ENCODE measurements around the gene TNS2. TPM values are rescaled to one million over a fixed set of nuclear protein-coding genes. Genes with fewer than 3 reads are reported as not detected.

TNS2 gene
- total RNA-seq, 4 donors from 2014 or later = 74.4 to 114 (median 91.9) TPM

DNA sequence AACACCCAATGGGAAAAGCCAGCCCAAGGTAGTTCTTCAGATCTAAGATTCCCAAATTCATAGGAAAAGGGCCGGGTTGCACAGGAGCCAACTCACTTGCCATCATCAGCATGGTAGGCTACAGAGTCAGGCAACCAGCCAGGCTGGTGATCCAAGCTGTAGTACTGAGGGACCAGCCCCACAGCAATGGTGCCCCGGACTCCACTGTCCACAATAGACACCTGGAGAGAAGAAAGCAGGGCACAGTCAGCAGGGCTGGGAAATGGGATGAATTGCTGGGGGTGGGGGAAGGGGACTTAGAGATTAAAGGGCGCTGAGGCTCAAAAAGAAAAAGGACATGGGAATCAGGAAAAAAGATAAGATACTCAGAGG lies 25.1 kb downstream of the TNS2 start:
- ATAC-seq (no peak), DNase-seq (no peak)
- intact Hi-C loops (cut with DNase I; ENCODE audit: low total_unique reads) (no loop called here), in situ Hi-C loops (cut with MboI; ENCODE audit: low sequenced_read_pairs in 4 of 4) (loop anchor here in 1 of 4 donors (25.0 kb wide), 1 partner anchor 112 kb away; the partner anchor contains the start of genes CSAD and ZNF740)
- H3K27me3 ChIP-seq = no peaks in the 10 kb centered on the region
- H3K9me3 ChIP-seq = no peaks in the 10 kb centered on the region
- H3K36me3 ChIP-seq = peaks cover 0 to 30% of the 10 kb centered on the region in 2 donors
- H3K4me3 ChIP-seq = no peak overlapping the region
- TF ChIP-seq POLR2A (IDR thresholded peaks at IDR 0.05) = no peak
- TF ChIP-seq, protein P1, sequence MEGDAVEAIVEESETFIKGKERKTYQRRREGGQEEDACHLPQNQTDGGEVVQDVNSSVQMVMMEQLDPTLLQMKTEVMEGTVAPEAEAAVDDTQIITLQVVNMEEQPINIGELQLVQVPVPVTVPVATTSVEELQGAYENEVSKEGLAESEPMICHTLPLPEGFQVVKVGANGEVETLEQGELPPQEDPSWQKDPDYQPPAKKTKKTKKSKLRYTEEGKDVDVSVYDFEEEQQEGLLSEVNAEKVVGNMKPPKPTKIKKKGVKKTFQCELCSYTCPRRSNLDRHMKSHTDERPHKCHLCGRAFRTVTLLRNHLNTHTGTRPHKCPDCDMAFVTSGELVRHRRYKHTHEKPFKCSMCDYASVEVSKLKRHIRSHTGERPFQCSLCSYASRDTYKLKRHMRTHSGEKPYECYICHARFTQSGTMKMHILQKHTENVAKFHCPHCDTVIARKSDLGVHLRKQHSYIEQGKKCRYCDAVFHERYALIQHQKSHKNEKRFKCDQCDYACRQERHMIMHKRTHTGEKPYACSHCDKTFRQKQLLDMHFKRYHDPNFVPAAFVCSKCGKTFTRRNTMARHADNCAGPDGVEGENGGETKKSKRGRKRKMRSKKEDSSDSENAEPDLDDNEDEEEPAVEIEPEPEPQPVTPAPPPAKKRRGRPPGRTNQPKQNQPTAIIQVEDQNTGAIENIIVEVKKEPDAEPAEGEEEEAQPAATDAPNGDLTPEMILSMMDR (IDR thresholded peaks at IDR 0.05 in 4 of 5, conservative IDR thresholded peaks at IDR 0.05 in 1 of 5) = no peak
- H3K4me1 ChIP-seq = peaks cover 24 to 27% of the 10 kb centered on the region in 2 donors
- H3K27ac ChIP-seq = peak overlapping the region in 3 of 4 donors; percentile 6 to 60 (median 28)

DNA sequence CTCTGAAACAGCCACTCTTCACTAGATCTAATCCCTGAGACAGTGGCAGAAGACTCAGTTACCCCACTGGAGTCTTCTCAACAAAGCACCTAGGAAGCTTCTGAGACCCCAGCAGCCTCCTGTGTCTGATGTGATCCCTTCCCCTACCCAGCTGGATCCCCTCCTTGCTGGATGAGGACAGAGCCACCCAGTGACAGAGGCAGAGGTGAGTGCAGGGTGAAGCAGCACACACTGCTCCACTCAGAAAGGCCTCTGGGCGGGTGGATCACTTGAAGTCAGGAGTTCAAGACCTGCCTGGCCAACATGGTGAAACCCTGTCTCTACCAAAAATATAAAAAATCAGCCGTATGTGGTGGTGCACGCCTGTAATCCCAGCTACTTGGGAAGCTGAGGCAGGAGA lies 26.6 kb downstream of the TNS2 start:
- DNase-seq = no peak
- in situ Hi-C loops (cut with MboI; ENCODE audit: low sequenced_read_pairs in 4 of 4) (no loop called here), intact Hi-C loops (cut with DNase I; ENCODE audit: low total_unique reads) (no loop called here)
- no peaks in the 10 kb centered on the region for H3K9me3 ChIP-seq
- no peak for ATAC-seq
- TF ChIP-seq, protein P1 (IDR thresholded peaks at IDR 0.05 in 4 of 5, conservative IDR thresholded peaks at IDR 0.05 in 1 of 5) = no peak
- TF ChIP-seq POLR2A (IDR thresholded peaks at IDR 0.05) = no peak
- H3K27ac ChIP-seq = peak overlapping the region in 1 of 4 donors; percentile 12
- peaks cover 0 to 30% of the 10 kb centered on the region in 2 donors for H3K36me3 ChIP-seq
- no peaks in the 10 kb centered on the region for H3K27me3 ChIP-seq
- H3K4me3 ChIP-seq = no peak overlapping the region
- H3K4me1 ChIP-seq = peaks cover 17 to 25% of the 10 kb centered on the region in 2 donors

DNA sequence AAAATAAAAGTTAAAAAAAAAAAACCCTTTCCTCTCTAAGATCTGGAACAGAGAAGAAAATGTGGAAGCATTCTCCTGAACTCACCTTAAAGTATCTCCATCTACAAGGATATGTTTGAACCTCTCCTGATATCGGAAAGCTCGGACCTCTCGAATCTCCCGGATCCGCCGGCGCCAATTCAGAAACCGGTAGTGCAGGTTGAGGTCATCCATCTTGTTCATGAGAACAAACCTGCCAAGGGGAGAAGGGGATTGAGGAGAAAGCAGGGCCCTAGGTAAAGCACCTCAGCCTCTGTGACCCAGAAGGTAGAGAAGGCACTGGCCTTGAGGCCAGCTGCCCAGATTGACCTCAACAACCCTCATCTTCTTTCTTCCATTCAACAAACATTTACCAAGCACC lies 27.2 kb downstream of the TNS2 start:
- H3K36me3 ChIP-seq = peaks cover 0 to 30% of the 10 kb centered on the region in 2 donors
- intact Hi-C loops (cut with DNase I; ENCODE audit: low total_unique reads) = no loop called here
- no peak overlapping the region for H3K27ac ChIP-seq
- no peaks in the 10 kb centered on the region for H3K27me3 ChIP-seq
- no peak for ATAC-seq
- H3K9me3 ChIP-seq = no peaks in the 10 kb centered on the region
- in situ Hi-C loops (cut with MboI; ENCODE audit: low sequenced_read_pairs in 4 of 4) = no loop called here
- DNase-seq = no peak
- no peak for TF ChIP-seq POLR2A (IDR thresholded peaks at IDR 0.05)
- TF ChIP-seq, protein P1 (IDR thresholded peaks at IDR 0.05 in 4 of 5, conservative IDR thresholded peaks at IDR 0.05 in 1 of 5) = no peak
- no peak overlapping the region for H3K4me3 ChIP-seq
- H3K4me1 ChIP-seq = peaks cover 17 to 24% of the 10 kb centered on the region in 2 donors

DNA sequence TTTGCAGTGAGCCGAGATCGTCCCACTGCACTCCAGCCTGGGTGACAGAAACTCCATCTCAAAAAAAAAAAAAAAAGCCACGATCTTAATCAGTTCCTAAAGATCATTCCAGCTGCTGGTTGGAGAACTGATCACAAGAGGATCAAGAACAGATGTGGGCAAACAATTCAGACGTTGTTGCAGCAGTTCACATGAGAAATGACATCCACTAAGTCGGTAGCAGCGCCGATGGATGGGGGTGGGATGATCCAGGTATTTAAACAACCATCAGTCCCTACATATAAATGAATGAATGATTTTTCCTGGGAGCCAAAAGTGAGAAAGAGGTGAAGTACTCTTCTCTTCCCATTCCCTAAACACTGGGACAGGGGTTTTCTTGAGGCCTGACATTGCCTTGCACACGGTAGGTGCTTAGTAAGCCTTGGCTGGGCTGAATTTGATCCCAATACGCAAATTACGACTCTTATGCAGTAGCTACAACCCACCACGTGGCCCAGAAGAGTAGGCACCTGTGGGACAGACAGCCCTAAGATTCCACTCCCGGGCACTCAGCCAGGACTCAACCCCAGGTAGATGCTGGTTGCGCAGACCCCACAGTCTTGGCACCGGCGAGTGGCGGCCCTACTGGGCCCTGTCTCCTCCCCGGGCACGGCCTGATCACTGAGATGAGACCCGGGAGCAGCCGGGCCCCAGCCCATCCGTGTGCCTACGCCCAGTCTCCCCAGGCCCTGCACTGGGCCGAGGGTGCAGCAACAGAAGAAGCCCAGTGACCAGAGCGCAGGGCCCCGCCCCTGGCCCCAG lies 28.8 kb downstream of the TNS2 start:
- in situ Hi-C loops (cut with MboI; ENCODE audit: low sequenced_read_pairs in 4 of 4) = no loop called here
- ATAC-seq (peak; percentile 38 to 47), DNase-seq (no peak)
- peak overlapping the region; percentile 70 to 84 (median 77) for H3K4me3 ChIP-seq
- H3K27ac ChIP-seq = peak overlapping the region; percentile 86 to 93 (median 88)
- H3K4me1 ChIP-seq = peaks cover 9 to 17% of the 10 kb centered on the region in 2 donors
- TF ChIP-seq, protein P1 (IDR thresholded peaks at IDR 0.05 in 4 of 5, conservative IDR thresholded peaks at IDR 0.05 in 1 of 5) = no peak
- TF ChIP-seq POLR2A (IDR thresholded peaks at IDR 0.05) = no peak
- H3K9me3 ChIP-seq = no peaks in the 10 kb centered on the region
- no peaks in the 10 kb centered on the region for H3K27me3 ChIP-seq
- intact Hi-C loops (cut with DNase I; ENCODE audit: low total_unique reads) = loop anchor here (2.0 kb wide), 2 partner anchors 14 to 20 kb away; no protein-coding TSS in a partner anchor
- H3K36me3 ChIP-seq = peaks cover 0 to 30% of the 10 kb centered on the region in 2 donors

All from gastrocnemius medialis (tissue), 4 donors.